ENCODE measurements around the gene OGDHL.

The OGDHL gene

DNA sequence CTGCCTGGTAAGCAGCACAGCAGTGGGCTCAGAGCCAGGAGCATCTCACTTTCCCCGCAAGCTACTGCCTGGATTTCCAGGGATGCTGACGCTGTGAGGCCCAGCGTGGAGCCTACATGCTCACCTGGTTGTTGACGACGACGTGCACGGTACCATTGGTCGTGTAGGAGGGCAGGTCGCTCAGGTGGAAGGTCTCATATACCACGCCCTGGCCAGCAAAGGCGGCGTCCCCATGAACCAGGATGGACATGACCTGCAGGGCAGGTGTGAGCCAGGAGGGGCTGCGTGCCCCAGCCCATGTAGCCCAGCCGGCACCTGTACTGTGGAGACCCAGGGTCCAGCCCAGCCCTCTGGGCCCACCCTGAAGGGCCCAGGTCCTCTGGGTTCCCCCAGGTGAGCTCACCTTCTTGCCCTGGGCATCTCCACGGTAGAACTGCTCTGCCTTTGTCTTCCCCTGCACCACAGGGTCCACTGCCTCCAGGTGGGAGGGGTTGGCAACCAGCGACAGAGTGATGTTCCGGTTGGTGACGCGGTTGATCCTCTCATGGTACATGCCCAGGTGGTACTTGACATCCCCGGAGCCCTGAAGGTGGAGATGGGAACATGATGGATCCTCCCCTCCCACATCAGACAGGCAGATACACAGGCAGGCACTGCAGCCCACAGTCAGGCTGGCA, 15.4 kb downstream of the OGDHL start:
- Histone ChIP-seq H3K27ac (ENCODE audit: low read depth, low read length) (no peak overlapping the region), H3K36me3 (ENCODE audit: insufficient read depth, low read length) (peaks cover 30% of the 10 kb centered on the region; the same call in 1 of the 2 replicates), H3K9me3 (ENCODE audit: insufficient read depth, low read depth, low read length) (no peaks in the 10 kb centered on the region), H3K9ac (ENCODE audit: low read depth, low read length) (no peak overlapping the region), H3K27me3 (ENCODE audit: insufficient read depth, low read length) (no peaks in the 10 kb centered on the region), H3K4me3 (ENCODE audit: low read length) (no peak overlapping the region), H3K4me1 (ENCODE audit: insufficient read depth, low read length) (no peaks in the 10 kb centered on the region)
- 95% methylated on average over 20 of the region's 20 CpGs for WGBS

DNA sequence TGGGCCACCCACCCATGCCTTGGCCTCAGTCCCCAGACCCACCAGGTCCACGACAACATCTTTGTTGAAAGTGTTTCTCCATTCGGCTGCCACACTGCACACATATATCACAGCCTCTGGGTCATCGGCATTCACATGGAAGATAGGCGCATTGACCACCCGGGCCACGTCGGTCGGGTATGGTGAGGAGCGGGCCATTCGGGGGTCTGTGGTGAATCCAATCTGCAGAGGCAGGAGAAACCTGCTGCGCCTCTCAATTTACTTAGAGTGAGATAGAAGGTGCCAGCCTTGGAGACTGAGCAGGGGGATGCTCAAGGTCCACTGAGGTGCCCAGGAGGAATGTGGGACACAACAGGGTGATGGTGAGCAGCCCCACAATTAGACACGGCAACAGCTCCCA, 16.4 kb downstream of the OGDHL start:
- 97% methylated on average over 12 of the region's 12 CpGs for WGBS
- Histone ChIP-seq H3K27me3 (ENCODE audit: insufficient read depth, low read length) (no peaks in the 10 kb centered on the region), H3K36me3 (ENCODE audit: insufficient read depth, low read length) (peaks cover 30% of the 10 kb centered on the region; the same call in 1 of the 2 replicates), H3K27ac (ENCODE audit: low read depth, low read length) (no peak overlapping the region), H3K9ac (ENCODE audit: low read depth, low read length) (no peak overlapping the region), H3K4me1 (ENCODE audit: insufficient read depth, low read length) (no peaks in the 10 kb centered on the region), H3K9me3 (ENCODE audit: insufficient read depth, low read depth, low read length) (no peaks in the 10 kb centered on the region), H3K4me3 (ENCODE audit: low read length) (no peak overlapping the region)

DNA sequence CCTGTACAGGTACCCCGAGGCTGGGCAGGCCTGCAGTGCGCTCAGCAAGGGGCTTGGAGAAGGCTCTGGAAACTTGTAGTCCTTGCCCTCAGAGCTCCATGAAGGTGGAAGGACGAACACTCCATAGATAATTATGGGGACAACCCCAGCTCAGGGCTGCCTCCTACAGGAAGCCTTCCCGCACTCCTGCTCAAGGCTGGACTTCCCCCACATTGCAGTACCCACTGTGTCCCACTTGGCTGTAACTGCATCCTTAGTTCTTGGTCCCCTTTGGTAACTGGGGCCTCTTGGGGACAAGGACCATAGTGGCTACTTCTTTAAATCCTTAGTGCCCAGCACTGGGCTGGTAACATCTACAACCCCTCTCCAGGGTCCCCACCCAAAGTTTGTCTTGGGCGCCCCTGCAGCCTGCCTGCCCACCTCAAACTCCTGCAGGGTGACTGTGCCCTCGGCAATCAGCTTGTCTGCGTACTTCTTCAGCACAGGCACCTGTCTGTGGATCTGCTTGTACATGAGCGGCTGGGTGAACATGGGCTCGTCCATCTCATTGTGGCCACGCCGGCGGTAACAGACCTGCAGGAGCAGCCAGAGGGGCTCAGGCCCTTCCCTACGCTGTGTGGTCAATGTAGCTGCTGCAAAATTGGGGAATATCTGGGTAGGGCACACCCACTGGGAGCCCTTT, 17.1 kb downstream of the OGDHL start:
- WGBS = 92% methylated on average over 13 of the region's 13 CpGs
- H3K9me3 ChIP-seq (ENCODE audit: insufficient read depth, low read depth, low read length) = no peaks in the 10 kb centered on the region

DNA sequence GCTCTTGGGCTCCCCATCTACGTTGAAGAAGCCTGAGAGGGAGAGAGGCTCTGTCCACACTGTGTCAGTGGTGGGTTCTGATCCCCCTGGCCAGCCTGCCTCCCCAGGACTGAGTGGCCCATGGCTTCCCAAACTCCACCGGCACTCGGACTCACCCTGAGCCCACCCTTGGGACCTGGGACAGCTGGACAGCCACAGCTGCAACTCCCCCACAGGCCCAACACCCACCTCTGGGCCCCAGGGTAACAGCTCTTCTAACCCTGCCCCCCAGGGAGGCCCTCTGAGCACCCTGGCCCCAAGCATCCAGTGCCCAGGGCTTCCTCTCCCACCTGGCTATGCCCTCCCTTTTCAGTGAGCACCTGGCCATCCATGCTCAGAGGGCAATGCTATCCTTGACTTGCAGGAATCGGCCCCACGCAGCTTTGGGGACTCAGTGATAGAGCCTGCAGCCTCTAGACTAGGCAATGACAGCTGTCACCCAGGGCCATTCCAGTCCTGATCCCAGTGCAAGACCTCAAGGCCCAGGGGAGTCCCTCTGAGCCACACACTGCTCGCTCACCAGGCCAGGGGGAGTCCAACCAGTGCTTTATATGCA, 17.9 kb downstream of the OGDHL start:
- H3K27me3 ChIP-seq (ENCODE audit: insufficient read depth, low read length) = no peaks in the 10 kb centered on the region

More for the DNA sequence above, 17.1 kb downstream of the OGDHL start:
- Histone ChIP-seq H3K9ac (ENCODE audit: low read depth, low read length) (no peak overlapping the region), H3K27ac (ENCODE audit: low read depth, low read length) (no peak overlapping the region), H3K4me1 (ENCODE audit: insufficient read depth, low read length) (no peaks in the 10 kb centered on the region), H3K4me3 (ENCODE audit: low read length) (no peak overlapping the region), H3K27me3 (ENCODE audit: insufficient read depth, low read length) (no peaks in the 10 kb centered on the region), H3K36me3 (ENCODE audit: insufficient read depth, low read length) (peaks cover 30% of the 10 kb centered on the region; the same call in 1 of the 2 replicates)

DNA sequence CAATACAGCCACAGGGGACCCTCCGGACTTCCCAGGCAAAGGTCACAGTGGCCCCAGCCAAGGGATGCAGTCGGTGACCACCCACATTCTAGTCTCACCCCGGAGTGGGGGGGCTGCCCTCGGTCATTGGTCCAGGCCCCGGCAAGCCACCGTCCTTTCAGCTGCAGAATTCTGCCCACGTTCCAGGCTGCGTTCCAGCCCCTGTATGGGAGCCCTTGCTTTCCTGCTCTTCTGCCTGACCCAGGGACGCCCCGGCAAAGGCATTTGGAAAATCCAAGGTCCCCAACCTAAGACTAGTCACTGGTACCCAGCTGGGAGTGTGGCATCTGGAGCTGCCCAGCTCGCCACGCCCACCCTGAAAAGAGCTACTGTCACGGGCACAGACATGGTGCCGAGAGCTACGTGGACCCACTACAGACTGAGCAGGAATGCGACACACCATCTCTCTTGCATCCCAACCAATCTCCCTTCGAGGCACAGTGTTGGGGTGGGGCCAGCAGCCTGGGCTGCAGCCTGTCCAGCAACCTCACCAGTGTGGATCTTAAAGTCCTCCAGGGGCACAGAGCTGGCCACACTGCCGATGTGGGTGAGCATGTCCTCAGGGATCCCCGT, 18.6 kb downstream of the OGDHL start:
- H3K4me3 ChIP-seq (ENCODE audit: low read length) = no peak overlapping the region
- H3K9ac ChIP-seq (ENCODE audit: low read depth, low read length) = no peak overlapping the region
- WGBS = 94% methylated on average over 19 of the region's 19 CpGs
- H3K4me1 ChIP-seq (ENCODE audit: insufficient read depth, low read length) = no peaks in the 10 kb centered on the region
- H3K9me3 ChIP-seq (ENCODE audit: insufficient read depth, low read depth, low read length) = no peaks in the 10 kb centered on the region
- no peak overlapping the region for H3K27ac ChIP-seq (ENCODE audit: low read depth, low read length)
- H3K27me3 ChIP-seq (ENCODE audit: insufficient read depth, low read length) = no peaks in the 10 kb centered on the region
- H3K36me3 ChIP-seq (ENCODE audit: insufficient read depth, low read length) = peaks cover 30% of the 10 kb centered on the region; the same call in 1 of the 2 replicates

More for the DNA sequence above, 17.9 kb downstream of the OGDHL start:
- no peak overlapping the region for H3K27ac ChIP-seq (ENCODE audit: low read depth, low read length)
- no peaks in the 10 kb centered on the region for H3K9me3 ChIP-seq (ENCODE audit: insufficient read depth, low read depth, low read length)
- no peak overlapping the region for H3K4me3 ChIP-seq (ENCODE audit: low read length)
- peaks cover 30% of the 10 kb centered on the region; the same call in 1 of the 2 replicates for H3K36me3 ChIP-seq (ENCODE audit: insufficient read depth, low read length)
- no peaks in the 10 kb centered on the region for H3K4me1 ChIP-seq (ENCODE audit: insufficient read depth, low read length)
- no peak overlapping the region for H3K9ac ChIP-seq (ENCODE audit: low read depth, low read length)
- WGBS = 95% methylated on average over 6 of the region's 6 CpGs

DNA sequence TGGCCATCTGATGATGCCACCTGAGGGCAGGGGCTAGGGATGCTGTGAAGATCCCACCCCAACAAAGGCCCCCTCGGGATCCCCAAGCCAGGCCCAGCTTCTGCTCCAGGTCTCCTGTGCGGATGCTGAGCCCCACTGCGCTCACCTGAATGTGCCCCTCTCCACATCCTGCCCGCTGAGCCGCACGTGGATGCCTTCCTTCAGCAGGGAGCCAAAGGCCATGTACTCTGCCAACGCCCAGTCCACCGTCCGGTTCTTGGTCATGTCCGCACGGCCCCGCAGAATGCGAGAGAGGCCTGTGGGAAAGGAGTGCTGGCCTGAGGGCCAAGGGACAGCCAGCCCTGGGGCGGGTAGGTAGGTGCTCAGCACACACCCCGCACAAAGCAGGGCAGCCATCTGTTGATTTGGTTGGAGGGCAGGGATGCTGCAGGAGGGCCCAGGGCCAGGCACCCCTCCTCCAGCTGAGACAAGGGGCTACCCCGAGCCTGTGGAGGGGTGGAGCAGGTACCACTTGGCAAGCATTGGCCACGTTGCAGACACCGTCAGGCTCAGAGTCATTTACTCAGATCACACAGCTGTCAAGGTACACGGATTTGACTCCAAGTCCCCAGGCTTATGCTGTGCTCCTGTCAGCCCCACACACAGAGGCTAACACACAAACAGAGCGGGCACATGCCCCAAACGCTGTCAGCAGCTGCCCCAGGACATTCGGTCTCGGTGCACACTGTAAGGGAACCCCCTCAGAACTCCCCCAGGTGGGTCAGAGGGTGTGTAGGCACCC, 19.2 kb downstream of the OGDHL start:
- H3K36me3 ChIP-seq (ENCODE audit: insufficient read depth, low read length) = peaks cover 31% of the 10 kb centered on the region; the same call in 1 of the 2 replicates
- WGBS = 94% methylated on average over 23 of the region's 23 CpGs

DNA sequence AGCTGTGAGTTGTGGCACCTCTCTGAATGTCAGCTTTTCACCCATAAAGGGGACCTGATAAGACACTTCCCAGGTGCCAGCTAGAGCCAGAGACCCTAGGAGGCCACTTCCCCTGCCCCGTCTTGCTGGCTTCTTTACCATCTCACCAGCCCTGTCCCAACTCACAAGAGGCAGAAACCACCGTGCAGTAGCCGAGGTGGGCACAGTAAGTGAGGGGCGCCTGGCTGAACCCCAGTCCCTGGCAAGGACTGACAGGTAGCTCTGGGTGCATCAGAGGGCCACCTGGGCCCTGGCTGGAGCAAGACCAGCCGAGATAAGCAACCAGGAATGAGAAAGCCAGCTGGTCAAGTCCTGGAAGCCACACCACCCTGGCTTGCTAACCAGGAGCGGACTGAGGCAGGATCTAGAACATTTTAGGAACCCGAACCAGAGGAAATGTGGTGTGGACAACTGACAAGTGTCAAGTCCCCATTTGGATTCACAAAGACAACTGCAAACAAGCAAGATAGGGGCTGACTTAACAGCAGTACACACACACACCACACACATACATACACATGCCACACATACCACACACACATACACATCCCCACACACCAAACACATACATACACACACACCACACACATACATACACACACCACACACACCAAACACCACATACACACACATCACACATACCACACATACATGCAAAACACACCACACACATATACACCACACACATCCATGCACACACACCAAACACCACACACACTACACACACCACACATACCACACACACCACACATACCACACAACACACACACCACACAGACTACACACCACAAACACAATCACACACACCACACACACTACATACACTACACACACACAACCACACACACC, 20.8 kb downstream of the OGDHL start:
- Histone ChIP-seq H3K9ac (ENCODE audit: low read depth, low read length) (no peak overlapping the region), H3K27ac (ENCODE audit: low read depth, low read length) (no peak overlapping the region), H3K4me3 (ENCODE audit: low read length) (no peak overlapping the region), H3K36me3 (ENCODE audit: insufficient read depth, low read length) (peaks cover 37% of the 10 kb centered on the region; the same call in 1 of the 2 replicates), H3K9me3 (ENCODE audit: insufficient read depth, low read depth, low read length) (no peaks in the 10 kb centered on the region), H3K27me3 (ENCODE audit: insufficient read depth, low read length) (no peaks in the 10 kb centered on the region), H3K4me1 (ENCODE audit: insufficient read depth, low read length) (no peaks in the 10 kb centered on the region)
- WGBS = 91% methylated on average over 7 of the region's 7 CpGs

More for the DNA sequence above, 19.2 kb downstream of the OGDHL start:
- no peaks in the 10 kb centered on the region for H3K9me3 ChIP-seq (ENCODE audit: insufficient read depth, low read depth, low read length)
- no peak overlapping the region for H3K27ac ChIP-seq (ENCODE audit: low read depth, low read length)
- no peak overlapping the region for H3K9ac ChIP-seq (ENCODE audit: low read depth, low read length)
- no peaks in the 10 kb centered on the region for H3K27me3 ChIP-seq (ENCODE audit: insufficient read depth, low read length)
- no peaks in the 10 kb centered on the region for H3K4me1 ChIP-seq (ENCODE audit: insufficient read depth, low read length)
- H3K4me3 ChIP-seq (ENCODE audit: low read length) = no peak overlapping the region

DNA sequence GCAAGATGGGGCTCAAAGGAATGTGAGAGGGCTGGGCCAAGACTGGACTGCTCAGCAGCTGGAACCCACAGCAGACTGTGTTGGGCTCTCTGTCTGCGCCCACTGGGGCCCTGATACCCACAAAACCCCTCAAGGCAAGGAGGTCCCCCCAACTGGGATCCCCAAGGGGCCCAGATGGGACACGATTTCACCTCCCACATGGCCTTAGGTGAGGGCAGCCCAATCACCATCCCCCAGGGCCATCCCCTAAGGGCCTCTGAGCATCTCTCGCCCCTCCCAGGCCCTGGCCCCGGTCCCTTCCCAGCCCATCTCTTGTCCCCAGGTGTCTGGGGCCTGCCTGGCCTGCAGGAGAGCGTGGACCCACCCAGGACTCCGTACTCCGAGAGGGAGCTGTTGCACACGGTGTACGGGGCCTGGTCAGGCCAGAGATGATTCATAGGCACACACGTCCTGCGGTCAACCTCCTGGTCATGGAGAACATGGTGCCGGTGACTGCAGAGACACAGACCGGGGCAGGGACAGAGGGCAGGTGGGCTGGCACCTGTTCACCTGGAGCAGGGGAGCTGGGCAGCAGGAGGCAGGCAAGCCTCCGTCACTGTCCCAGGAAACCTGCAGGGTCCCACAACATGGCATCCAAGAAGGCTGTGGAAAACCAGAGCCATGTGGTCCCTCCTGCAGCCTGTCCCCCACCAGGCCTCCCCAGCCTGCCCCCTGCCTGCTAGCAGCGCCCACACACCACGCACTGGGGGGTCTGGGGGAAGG, 21.6 kb downstream of the OGDHL start:
- Histone ChIP-seq H3K4me1 (ENCODE audit: insufficient read depth, low read length) (no peaks in the 10 kb centered on the region), H3K9ac (ENCODE audit: low read depth, low read length) (no peak overlapping the region), H3K27me3 (ENCODE audit: insufficient read depth, low read length) (no peaks in the 10 kb centered on the region), H3K4me3 (ENCODE audit: low read length) (no peak overlapping the region), H3K36me3 (ENCODE audit: insufficient read depth, low read length) (peaks cover 36% of the 10 kb centered on the region; the same call in 1 of the 2 replicates), H3K27ac (ENCODE audit: low read depth, low read length) (no peak overlapping the region), H3K9me3 (ENCODE audit: insufficient read depth, low read depth, low read length) (no peaks in the 10 kb centered on the region)
- 95% methylated on average over 16 of the region's 16 CpGs for WGBS

DNA sequence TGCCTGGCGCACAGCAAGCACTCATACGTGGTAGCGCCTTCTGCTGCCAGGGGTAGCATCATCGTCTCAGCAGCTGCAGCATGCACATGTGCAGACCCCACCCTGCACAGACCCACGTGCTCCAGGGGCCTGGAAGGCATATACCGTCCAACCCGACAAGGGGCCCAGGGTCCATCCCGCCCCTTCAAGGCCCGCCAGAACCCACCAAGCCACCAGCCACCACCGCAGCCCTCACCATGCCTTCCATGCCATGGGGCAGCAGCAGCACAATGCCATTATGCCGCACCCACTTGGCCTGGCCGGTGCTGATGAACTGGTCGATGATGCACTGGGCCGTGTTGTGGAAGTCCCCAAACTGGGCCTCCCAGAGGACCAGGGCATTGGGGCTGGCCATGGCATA, 22.7 kb downstream of the OGDHL start:
- Histone ChIP-seq H3K9ac (ENCODE audit: low read depth, low read length) (no peak overlapping the region), H3K4me1 (ENCODE audit: insufficient read depth, low read length) (no peaks in the 10 kb centered on the region; the same call in 1 of the 2 replicates), H3K27ac (ENCODE audit: low read depth, low read length) (no peak overlapping the region), H3K9me3 (ENCODE audit: insufficient read depth, low read depth, low read length) (no peaks in the 10 kb centered on the region), H3K36me3 (ENCODE audit: insufficient read depth, low read length) (peaks cover 30% of the 10 kb centered on the region; the same call in 1 of the 2 replicates), H3K27me3 (ENCODE audit: insufficient read depth, low read length) (no peaks in the 10 kb centered on the region), H3K4me3 (ENCODE audit: low read length) (no peak overlapping the region)
- 88% methylated on average over 14 of the region's 14 CpGs for WGBS
